Subcutaneous adipose tissue (tissue), 4 donors: ENCODE data around the gene TNS1. TPM values are rescaled to one million over a fixed set of nuclear protein-coding genes. Genes with fewer than 3 reads are reported as not detected.

Source experiments
- CTCF ChIP-seq: fragments of 450-650 bp; IDR thresholded peaks from one replicate; pipeline ENCODE4 v1.5.1; 2016; ENCODE audit warnings: low read depth, mild to moderate bottlenecking, control low read depth, antibody characterized with exemption, moderate library complexity
- total RNA-seq, 4 donors: library from RNA; depleted of rRNA; stranded (reverse); fragments of >200 nt; gene quantifications; one replicate each; pipeline ENCODE4 v1.1.0, GENCODE V29; 2016

Gene TNS1
- total RNA-seq, 4 donors from 2014 or later = 310 to 1,168 (median 450) TPM

GRCh38 chr2:217858519-217859491 is 144.0 kb downstream of the TNS1 start:
- no peak for TF ChIP-seq CTCF

- no peak for TF ChIP-seq CTCF
Observed at GRCh38 chr2:217857624-217858506, 144.9 kb downstream of the TNS1 start.

- no peak for TF ChIP-seq CTCF
Observed at GRCh38 chr2:217856871-217857270, 145.9 kb downstream of the TNS1 start.

GRCh38 chr2:217856159-217856558 is 146.6 kb downstream of the TNS1 start:
- no peak for TF ChIP-seq CTCF

GRCh38 chr2:217854684-217855420 is 147.9 kb downstream of the TNS1 start:
- TF ChIP-seq CTCF = no peak

GRCh38 chr2:217853961-217854360 is 148.8 kb downstream of the TNS1 start:
- TF ChIP-seq CTCF = no peak
